ENCODE data around the gene KLHDC7B.
A peak's percentile ranks its signal among the peaks of the same experiment; 100 is the strongest.

KLHDC7B gene

DNA sequence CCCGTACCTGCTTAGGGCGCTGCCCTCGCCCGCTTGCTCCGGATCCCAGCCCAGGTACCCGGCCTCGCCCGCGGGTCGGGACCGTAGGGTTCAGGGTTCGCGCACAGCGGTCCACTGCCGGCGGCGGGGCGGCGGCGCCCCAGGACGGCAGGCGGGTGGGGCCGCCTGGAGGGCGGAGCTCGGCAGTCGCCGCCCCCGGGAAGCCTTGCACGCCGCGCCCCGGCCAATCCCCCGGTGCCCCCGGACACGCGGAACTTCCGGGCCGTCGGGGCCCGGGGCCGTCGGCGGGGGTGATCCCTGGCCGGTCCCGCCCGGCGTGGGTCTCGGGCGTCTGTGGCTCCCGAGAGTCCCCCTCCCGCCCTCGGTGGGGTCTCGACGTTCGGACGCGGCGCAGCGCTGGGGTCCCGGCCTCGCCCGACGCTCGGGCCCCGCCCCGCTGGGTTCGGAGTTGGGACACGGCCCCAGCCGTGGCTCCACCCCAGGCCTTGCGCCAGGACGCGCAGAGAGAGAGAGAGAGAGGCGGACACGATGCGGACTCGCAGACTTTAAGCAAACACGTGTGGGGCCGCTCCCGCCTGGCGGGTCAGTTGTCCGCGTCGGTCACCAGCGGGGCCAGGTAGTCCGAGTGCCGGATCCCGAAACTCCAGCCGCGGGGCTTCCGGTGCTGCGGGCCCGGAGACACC lies 15.7 kb upstream of the KLHDC7B start, which contains the start of gene TYMP:
Gene TYMP, minus strand, starts transcription at position 116 of the 683 bp plus-strand sequence. CDS start 303 bp downstream, outside the sequence.
- DNase-seq = peak; percentile 81 to 86

- DNase-seq = no peak
Observed at GRCh38 chr22:50530580-50530876, 15.2 kb upstream of the KLHDC7B start.

DNA sequence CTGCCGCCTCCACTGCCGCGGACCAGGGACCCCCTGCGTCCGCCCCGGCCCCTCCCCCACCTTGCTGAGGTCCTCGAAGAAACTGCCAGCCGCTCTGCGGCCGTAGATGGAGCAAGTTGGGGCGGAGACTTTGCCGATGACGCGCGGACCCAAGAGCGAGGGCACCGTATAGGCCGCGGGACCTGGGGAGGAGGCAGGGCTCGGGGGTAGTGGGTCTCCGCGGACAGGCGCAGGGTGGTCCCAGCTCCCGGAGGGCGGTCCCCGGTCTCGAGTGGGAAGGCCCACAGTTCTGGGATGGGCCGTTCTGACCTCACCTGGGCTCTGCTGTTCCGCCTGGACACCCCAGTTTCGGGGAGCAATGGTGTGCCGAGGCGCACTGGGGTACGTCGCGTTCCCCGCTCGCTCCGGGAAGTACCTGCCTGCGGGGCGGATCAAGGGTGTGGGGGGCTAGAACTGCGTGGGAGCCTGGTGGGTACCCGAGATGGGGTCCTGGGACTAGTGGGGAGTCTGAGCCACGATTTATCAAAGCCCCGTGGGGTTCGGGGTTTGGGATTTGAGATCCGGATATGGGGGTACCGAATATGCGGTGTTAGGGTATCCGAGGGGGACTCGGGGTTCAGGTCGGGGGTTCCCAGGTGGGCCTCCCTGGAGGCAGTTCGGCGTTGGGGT lies 14.7 kb upstream of the KLHDC7B start:
- DNase-seq = peak; percentile 90 to 91

DNA sequence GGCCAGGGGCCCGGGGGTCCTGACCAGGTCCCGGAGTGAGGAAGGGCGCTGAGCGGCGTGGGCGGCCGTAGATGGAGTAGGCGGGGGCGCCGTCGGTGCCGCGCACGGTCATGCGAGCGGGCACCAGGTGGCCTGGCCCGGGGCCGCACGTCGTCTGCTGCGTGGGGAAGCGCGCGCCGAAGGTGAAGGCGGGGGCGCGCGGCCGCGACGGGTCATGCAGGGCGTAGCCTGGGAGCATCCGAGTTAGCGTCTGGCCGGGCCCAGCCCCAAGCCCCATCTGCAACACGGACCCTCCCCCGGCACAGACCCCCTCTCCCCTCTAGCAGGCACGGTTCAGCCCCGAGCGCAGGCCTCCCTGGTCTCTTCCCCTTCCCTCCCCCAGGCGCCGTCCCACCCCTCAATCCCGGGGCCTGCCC lies 14.1 kb upstream of the KLHDC7B start:
- peak; percentile 85 for DNase-seq

DNA sequence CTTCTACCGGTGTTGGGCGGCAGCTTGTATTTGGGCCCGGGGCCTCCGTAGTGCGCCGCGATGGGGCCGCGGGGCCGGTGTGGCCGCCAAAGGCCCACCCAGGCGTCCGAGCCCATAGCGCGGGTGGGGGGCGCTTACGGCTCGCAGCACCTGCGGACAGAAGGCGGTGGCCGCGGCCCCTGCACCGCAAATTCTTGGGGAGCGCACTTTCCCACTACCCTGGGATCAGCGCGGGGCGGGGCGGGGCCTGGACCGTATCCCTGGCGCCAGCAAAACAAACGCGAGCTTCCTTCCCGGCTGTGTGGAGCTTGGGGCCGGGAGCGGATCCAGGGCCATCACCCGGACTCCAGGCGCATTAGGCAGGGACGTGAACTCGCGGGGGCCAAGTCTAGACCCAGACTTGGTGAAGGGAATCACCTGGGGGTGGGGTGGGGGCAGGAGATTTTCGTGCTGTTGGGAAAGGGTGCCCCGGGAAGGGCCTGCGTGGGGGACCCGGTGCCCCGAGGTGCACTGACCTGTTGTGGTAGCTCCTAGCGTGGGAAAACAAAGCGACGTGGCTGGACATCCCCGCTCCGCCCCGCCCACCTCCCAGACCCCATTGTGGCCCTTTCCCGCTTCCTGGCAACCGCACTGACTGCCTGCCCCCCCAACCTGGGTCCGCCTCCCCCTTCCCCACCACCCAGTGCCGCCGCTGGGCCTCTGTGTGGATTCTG lies 13.6 kb upstream of the KLHDC7B start:
- peak; percentile 44 to 63 for DNase-seq

DNA sequence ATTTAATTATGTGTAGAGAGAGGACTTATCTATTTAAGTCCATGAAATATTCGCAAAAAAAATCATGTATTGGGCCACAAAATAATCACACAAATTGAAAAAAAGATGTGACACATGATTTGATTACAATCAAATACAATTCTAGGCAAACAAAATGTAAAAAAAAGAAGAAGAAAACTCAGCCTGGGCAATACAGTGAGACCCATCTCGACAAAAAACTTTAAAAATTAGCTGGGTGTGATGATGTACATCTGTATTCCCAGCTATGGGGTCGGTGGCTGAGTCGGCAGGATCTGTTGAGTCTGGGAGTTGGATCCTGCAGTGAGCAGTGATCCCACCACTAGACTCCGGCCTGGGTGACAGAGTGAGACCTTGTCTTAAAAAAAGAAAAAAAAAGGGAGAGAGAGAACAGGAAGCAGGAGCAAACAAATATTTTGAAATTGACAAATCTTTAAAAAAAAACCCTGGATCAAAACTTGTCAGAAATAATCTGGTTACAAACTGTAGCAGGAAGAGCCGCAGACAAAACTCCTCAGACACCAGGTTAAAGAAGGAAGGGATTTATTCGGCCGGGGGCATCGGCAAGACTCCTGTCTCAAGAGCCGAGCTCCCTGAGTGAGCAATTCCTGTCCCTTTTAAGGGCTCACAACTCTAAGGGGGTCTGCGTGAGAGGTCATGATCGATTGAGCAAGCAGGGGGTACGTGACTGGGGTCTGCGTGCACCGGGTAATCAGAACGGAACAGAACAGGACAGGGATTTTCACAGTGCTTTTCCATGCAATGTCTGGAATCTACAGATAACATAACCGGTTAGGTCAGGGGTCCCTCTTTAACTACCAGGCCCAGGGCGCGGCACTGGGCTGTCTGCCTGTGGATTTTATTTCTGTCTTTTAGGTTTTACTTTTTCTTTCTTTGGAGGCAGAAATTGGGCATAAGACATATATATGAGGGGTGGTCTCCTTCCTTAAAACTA lies 12.6 kb upstream of the KLHDC7B start:
- no peak for DNase-seq

GRCh38 chr22:50533856-50534711 lies 11.6 kb upstream of the KLHDC7B start:
- DNase-seq = peak; percentile 68 to 69

DNA sequence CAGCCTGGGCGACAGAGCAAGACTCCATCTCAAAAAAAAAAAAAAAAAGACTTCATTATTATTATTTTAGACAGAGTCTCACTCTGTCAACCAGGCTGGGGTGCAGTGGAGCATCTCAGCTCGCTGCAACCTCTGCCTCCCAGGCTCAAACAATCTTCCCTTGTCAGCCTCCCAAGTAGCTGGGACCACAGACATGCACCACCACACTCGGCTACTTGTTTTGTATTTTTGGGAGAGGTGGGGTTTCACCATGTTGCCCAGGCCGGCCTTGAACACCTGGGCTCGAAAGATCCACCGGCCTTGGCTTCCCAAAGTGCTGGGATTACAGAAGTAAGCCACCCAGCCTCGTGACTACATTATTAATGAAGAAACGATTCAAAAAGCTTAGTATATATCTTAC lies 10.6 kb upstream of the KLHDC7B start:
- no peak for DNase-seq

- DNase-seq = peak in 1 of 2 donors; percentile 25
Observed at GRCh38 chr22:50536226-50536625, 9.5 kb upstream of the KLHDC7B start.

DNA sequence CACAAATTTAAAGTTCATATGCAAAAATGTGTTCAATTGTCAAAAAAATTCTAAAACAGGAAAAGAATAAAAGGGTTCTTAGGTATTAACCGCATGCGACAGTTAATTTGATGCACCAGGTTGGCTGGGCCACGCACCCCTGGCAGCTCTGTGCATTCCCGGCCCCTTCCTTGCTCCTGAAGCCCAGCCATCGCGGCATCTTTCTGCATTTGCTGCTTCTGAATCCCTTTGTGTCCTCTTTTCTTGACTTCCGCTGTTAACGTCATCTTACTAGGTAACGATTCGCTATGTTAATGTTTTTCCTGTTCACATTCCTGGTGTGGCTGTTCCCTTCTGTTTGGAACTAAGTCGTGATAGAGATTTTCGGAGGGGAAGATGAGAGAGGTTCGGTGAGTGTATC lies 7.9 kb upstream of the KLHDC7B start:
- DNase-seq = no peak

DNA sequence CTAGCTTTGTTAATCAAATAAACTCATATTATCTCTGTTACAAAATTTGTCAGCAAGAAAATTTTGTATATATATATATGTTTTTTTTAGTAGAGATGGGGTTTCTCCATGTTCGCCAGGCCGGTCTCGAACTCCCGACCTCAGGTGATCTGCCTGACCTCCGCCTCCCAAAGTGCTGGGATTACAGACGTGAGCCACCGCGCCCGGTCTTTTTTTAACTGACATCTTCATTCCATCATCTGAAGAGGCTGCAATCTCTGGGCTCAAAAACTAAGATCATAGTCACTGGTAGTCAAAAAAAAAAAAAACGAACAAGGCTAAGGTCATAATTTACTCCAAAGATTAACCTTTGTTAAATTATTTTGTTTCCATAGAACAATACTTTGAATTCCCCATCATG lies 5.3 kb upstream of the KLHDC7B start:
- DNase-seq = peak in 1 of 2 donors; percentile 28

DNA sequence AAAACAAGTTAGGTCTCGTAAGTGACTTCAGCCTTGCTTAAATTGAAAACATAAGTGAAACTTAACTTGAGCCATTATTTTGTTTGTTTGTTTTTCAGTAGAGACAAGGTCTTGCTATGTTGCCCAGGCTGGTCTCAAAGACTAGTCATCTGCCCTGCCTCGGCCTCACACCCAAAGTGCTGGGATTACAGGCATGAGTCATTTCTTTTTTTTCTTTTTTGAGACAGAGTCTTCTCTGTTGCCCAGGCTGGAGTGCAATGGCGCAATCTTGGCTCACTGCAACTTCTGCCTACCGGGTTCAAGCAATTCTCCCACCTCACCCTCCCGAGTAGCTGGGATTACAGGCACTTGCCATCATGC lies 4.1 kb upstream of the KLHDC7B start:
- peak; percentile 61 to 77 for DNase-seq

DNA sequence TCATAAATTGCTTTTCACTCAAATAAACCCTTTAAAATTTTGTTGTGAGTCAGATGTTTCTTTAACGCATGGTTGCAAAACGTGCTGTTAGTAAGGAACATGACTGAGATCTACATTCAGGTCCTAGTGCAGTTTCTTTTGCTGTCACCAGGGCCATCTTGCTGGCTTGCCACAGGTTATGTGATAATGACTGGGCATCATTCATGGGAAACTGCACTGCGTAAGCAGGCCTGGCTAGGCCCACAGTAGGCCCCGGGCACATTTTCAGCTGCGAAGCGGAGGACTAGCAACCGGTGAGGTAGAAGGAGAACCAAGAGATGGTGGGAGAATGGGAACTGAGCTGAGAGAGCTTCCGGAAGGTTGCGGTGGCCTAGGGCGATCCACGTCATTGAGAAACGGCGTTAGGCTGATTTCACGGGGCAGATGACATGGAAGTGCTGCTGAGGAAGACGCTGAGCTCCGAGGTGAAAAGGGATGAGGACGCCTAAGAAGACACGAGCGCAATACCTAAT lies 3.2 kb upstream of the KLHDC7B start:
- DNase-seq = peak; percentile 44 to 73

- peak; percentile 90 to 92 for DNase-seq
Observed at GRCh38 chr22:50544078-50544745, 1.5 kb upstream of the KLHDC7B start.

- DNase-seq = peak in 1 of 2 donors; percentile 63
Observed at GRCh38 chr22:50544746-50545253, 899 bp upstream of the KLHDC7B start.

- no peak for DNase-seq
Observed at GRCh38 chr22:50546326-50547262, 895 bp downstream of the KLHDC7B start.

DNA sequence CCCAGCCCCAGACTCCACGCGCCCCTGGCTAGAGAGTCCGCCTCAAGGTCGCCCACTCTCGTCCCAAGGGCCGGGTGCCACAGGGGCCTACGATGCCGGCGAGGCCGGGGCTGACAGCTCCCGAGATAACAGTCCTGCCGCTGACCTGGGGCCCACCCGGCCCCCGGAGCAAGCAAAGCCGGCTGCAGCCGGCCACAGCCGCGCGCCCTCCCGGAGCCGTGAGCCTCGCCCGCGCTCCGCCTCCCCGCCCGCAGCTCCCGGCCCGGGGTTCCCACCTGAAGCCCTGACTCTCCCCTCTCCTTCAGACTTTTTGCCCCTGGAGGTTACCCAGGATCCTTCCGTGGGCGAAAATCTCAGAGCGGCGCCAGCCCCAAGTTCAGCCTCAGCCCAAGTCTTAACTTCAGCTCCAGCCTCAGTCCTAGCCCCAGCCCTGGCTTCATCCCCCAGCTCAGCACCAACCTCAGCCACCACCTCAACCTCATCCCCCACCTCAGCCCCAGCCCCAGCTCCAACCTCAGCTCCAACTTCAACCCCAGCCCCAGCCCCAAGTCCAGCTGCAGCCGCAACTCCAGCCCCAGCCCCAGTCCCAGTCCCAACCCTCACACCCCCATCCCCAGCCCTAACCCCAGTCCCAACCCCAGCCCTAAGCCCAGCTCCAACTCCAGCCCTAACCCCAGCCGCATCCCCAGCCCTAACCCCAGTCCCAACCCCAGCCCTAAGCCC lies 1.7 kb downstream of the KLHDC7B start:
- no peak for DNase-seq

- DNase-seq = peak; percentile 54 to 70
Observed at GRCh38 chr22:50548040-50548920, 2.6 kb downstream of the KLHDC7B start.
